Measurements from ENCODE around the gene DMD.
"Not testable (repeated sequence)": the region's sequence is repeated elsewhere in the genome, so short reads cannot be mapped to it uniquely, and the experiment has no call there.

DMD gene

GRCh38 chrX:31388946-31389345 lies 1822.4 kb downstream of the DMD start:
- DNase-seq, result no peak

- DNase-seq, result no peak
Measured at GRCh38 chrX:31384471-31384870, 1826.9 kb downstream of the DMD start.

GRCh38 chrX:31383991-31384390 lies 1827.4 kb downstream of the DMD start:
- no peak for DNase-seq

- not testable (repeated sequence) for DNase-seq
Measured at GRCh38 chrX:31378973-31379372, 1832.4 kb downstream of the DMD start.

- not testable (repeated sequence) for DNase-seq
Measured at GRCh38 chrX:31377821-31378220, 1833.5 kb downstream of the DMD start.

- DNase-seq, result no peak
Measured at GRCh38 chrX:31376408-31377022, 1834.8 kb downstream of the DMD start.

- no peak for DNase-seq
Measured at GRCh38 chrX:31374786-31375185, 1836.6 kb downstream of the DMD start.

GRCh38 chrX:31371956-31372355 lies 1839.4 kb downstream of the DMD start:
- DNase-seq, result no peak

GRCh38 chrX:31367816-31368215 lies 1843.5 kb downstream of the DMD start:
- DNase-seq, result no peak

- DNase-seq, result peak; percentile 69
Measured at GRCh38 chrX:31366041-31366440, 1845.3 kb downstream of the DMD start.

- DNase-seq, result no peak
Measured at GRCh38 chrX:31356275-31357212, 1854.8 kb downstream of the DMD start.

GRCh38 chrX:31355206-31355955 lies 1856.0 kb downstream of the DMD start:
- no peak for DNase-seq

- peak; percentile 76 for DNase-seq
Measured at GRCh38 chrX:31353095-31353494, 1858.3 kb downstream of the DMD start.

- DNase-seq, result no peak
Measured at GRCh38 chrX:31350808-31351074, 1860.6 kb downstream of the DMD start.

- no peak for DNase-seq
Measured at GRCh38 chrX:31349515-31349914, 1861.8 kb downstream of the DMD start.

- DNase-seq, result no peak
Measured at GRCh38 chrX:31340587-31340986, 1870.8 kb downstream of the DMD start.

GRCh38 chrX:31338991-31339350 lies 1872.4 kb downstream of the DMD start:
- DNase-seq, result no peak

GRCh38 chrX:31337332-31337731 lies 1874.0 kb downstream of the DMD start:
- DNase-seq, result no peak

GRCh38 chrX:31336419-31336818 lies 1874.9 kb downstream of the DMD start:
- no peak for DNase-seq

GRCh38 chrX:31334997-31335396 lies 1876.4 kb downstream of the DMD start:
- no peak for DNase-seq

- DNase-seq, result peak; percentile 90
Measured at GRCh38 chrX:31333165-31333831, 1878.1 kb downstream of the DMD start.

- no peak for DNase-seq
Measured at GRCh38 chrX:31331928-31332327, 1879.4 kb downstream of the DMD start.

GRCh38 chrX:31331015-31331414 lies 1880.3 kb downstream of the DMD start:
- peak; percentile 35 for DNase-seq

Data from fibroblast of skin of back (primary cell).